GM23338 (cell line): ENCODE measurements around the gene SPARC. TPM values are rescaled to one million over a fixed set of nuclear protein-coding genes. Genes with fewer than 3 reads are reported as not detected.
A peak's percentile ranks its signal among the peaks of the same experiment; 100 is the strongest.

ENCODE experiments used
- ATAC-seq: fragments of 200-7000 bp; cut with Tn5 transposase; 3 replicates; pipeline ENCODE4 v1.9.1; 2020
- DNase-seq: peaks from one replicate; pipeline ENCODE4 v3.0.0-alpha.2; 2015; ENCODE audit warnings: low spot score
- H2AFZ ChIP-seq: fragments of 200-600 bp; sonication (generic); 2 replicates; pipeline ENCODE4 v1.8.0; 2016; ENCODE audit warnings: antibody characterized with exemption, mild to moderate bottlenecking, moderate library complexity
- H3F3A ChIP-seq: fragments of 200-600 bp; sonication (generic); replicated peaks from 2 replicates; pipeline ENCODE4 v1.8.0; 2017; ENCODE audit warnings: antibody characterized with exemption, mixed run types, low read depth
- H3K27ac ChIP-seq: fragments of 200-600 bp; sonication (generic); 2 replicates; pipeline ENCODE4 v1.6.1; 2016; ENCODE audit warnings: low read depth
- H3K27me3 ChIP-seq: fragments of 200-600 bp; sonication (generic); 2 replicates; pipeline ENCODE4 v1.8.0; 2016; ENCODE audit warnings: mild to moderate bottlenecking, mixed run types, moderate library complexity; ENCODE audit not compliant: insufficient read depth
- H3K36me3 ChIP-seq: fragments of 200-600 bp; sonication (generic); 2 replicates; pipeline ENCODE4 v1.8.0; 2016; ENCODE audit warnings: mild to moderate bottlenecking; ENCODE audit not compliant: insufficient read depth
- H3K4me1 ChIP-seq: fragments of 200-600 bp; sonication (generic); 2 replicates; pipeline ENCODE4 v1.8.0; 2016; ENCODE audit warnings: mild to moderate bottlenecking, moderate library complexity; ENCODE audit not compliant: insufficient read depth
- H3K4me2 ChIP-seq: fragments of 200-600 bp; sonication (generic); 2 replicates; pipeline ENCODE4 v1.7.1; 2017; ENCODE audit warnings: mixed run types
- H3K4me3 ChIP-seq: fragments of 200-600 bp; sonication (generic); 2 replicates; pipeline ENCODE4 v1.6.1; 2016; ENCODE audit warnings: mixed run types
- H3K79me2 ChIP-seq: fragments of 200-600 bp; sonication (generic); replicated peaks from 2 replicates; pipeline ENCODE4 v1.8.0; 2017; ENCODE audit warnings: mild to moderate bottlenecking; ENCODE audit not compliant: insufficient read depth
- H3K9me2 ChIP-seq: fragments of 200-600 bp; sonication (generic); 2 replicates; pipeline ENCODE4 v1.8.0; 2017; ENCODE audit not compliant: insufficient read depth
- H4K20me1 ChIP-seq: fragments of 200-600 bp; sonication (generic); replicated peaks from 2 replicates; pipeline ENCODE4 v1.8.0; 2017; ENCODE audit warnings: mild to moderate bottlenecking; ENCODE audit not compliant: insufficient read depth
- H3K27ac Mint-ChIP-seq: 2 replicates; pipeline ENCODE4 v1.8.0; 2020; ENCODE audit warnings: inconsistent platforms, mild to moderate bottlenecking, moderate library complexity, mixed read lengths
- H3K27me3 Mint-ChIP-seq: 3 replicates; pipeline ENCODE4 v1.8.0; 2022; ENCODE audit warnings: low read depth, mild to moderate bottlenecking, moderate library complexity, mixed read lengths, inconsistent platforms; ENCODE audit not compliant: insufficient read depth, poor library complexity
- H3K36me3 Mint-ChIP-seq: 3 replicates; pipeline ENCODE4 v1.8.0; 2021; ENCODE audit warnings: low read depth, mild to moderate bottlenecking, inconsistent platforms, moderate library complexity, mixed read lengths
- H3K4me1 Mint-ChIP-seq: 3 replicates; pipeline ENCODE4 v1.8.0; 2020; ENCODE audit warnings: mild to moderate bottlenecking, inconsistent platforms, mixed read lengths
- H3K4me3 Mint-ChIP-seq: 3 replicates; pipeline ENCODE4 v1.8.0; 2021; ENCODE audit warnings: moderate library complexity, mild to moderate bottlenecking, inconsistent platforms, mixed read lengths
- H3K9me3 Mint-ChIP-seq: 3 replicates; pipeline ENCODE4 v1.8.0; 2020; ENCODE audit warnings: moderate library complexity, mild to moderate bottlenecking, inconsistent platforms, mixed read lengths
- CREB1 ChIP-seq: fragments of 250-450 bp; sonication (Bioruptor Pico); IDR thresholded peaks from 2 replicates; pipeline ENCODE4 v1.5.0; 2020; ENCODE audit warnings: low read depth, mild to moderate bottlenecking, moderate library complexity
- CTCF ChIP-seq, 2 experiments: fragments of 200-600 bp in 1 of 2; sonication (generic) in 1 of 2; conservative IDR thresholded peaks; 2 replicates each; pipeline versions ENCODE4 v1.5.1 to v1.6.1; 2016 to 2017; ENCODE audit warnings: antibody characterized with exemption in 2 of 2, low read depth in 2 of 2, mild to moderate bottlenecking in 2 of 2, moderate library complexity in 1 of 2
- ETS1 ChIP-seq: IDR thresholded peaks from 2 replicates; pipeline ENCODE4 v1.6.1; 2016; ENCODE audit warnings: antibody characterized with exemption
- EZH2 ChIP-seq: fragments of 200-600 bp; sonication (generic); IDR thresholded peaks from one replicate; pipeline ENCODE4 v1.8.0; 2017; ENCODE audit warnings: antibody characterized with exemption, mild to moderate bottlenecking, low read depth; ENCODE audit not compliant: unreplicated experiment
- EZH2phosphoT487 ChIP-seq: fragments of 200-600 bp; sonication (generic); IDR thresholded peaks from one replicate; pipeline ENCODE4 v1.8.1; 2018; ENCODE audit warnings: antibody characterized with exemption; ENCODE audit not compliant: unreplicated experiment
- JUNB ChIP-seq: IDR thresholded peaks from one replicate; pipeline ENCODE4 v1.6.1; 2016; ENCODE audit warnings: antibody characterized with exemption; ENCODE audit not compliant: unreplicated experiment
- NANOG ChIP-seq: IDR thresholded peaks from 2 replicates; pipeline ENCODE4 v1.6.1; 2016; ENCODE audit warnings: antibody characterized with exemption, borderline replicate concordance
- POLR2AphosphoS5 ChIP-seq: IDR thresholded peaks from 2 replicates; pipeline ENCODE4 v1.6.1; 2016; ENCODE audit warnings: antibody characterized with exemption, low read depth
- REST ChIP-seq: IDR thresholded peaks from one replicate; pipeline ENCODE4 v1.6.1; 2018; ENCODE audit warnings: antibody characterized with exemption; ENCODE audit not compliant: unreplicated experiment
- STAT1 ChIP-seq: IDR thresholded peaks from one replicate; pipeline ENCODE4 v1.6.1; 2016; ENCODE audit warnings: antibody characterized with exemption; ENCODE audit not compliant: unreplicated experiment
- ZNF114 ChIP-seq: fragments of 250-450 bp; sonication (Bioruptor Pico); IDR thresholded peaks from 2 replicates; pipeline ENCODE4 v1.5.0; 2020; ENCODE audit warnings: mild to moderate bottlenecking, moderate library complexity
- ZNF331 ChIP-seq: fragments of 250-450 bp; sonication (Bioruptor Pico); IDR thresholded peaks from 2 replicates; pipeline ENCODE4 v1.5.0; 2020; ENCODE audit warnings: low read depth, mild to moderate bottlenecking, moderate library complexity
- ZNF462 ChIP-seq: fragments of 250-450 bp; sonication (Bioruptor Pico); IDR thresholded peaks from 2 replicates; pipeline ENCODE4 v1.5.0; 2020; ENCODE audit warnings: mild to moderate bottlenecking, moderate library complexity
- polyA plus RNA-seq: library from polyadenylated mRNA; unstranded; fragments of >200 nt; fragmentation: Nextera tagmentation; extraction: Ambion mirVana; gene quantifications from 2 replicates; pipeline ENCODE4 v1.2.1, GENCODE V29; 2016
- total RNA-seq: library from RNA; depleted of rRNA; stranded (reverse); fragments of >200 nt; shearing (Covaris generic); gene quantifications from 2 replicates; pipeline ENCODE4 v1.2.3, GENCODE V29; 2014

SPARC gene
- total and polyA plus RNA-seq, 2 experiments from 2014 or later: 218 to 225 TPM

GRCh38 chr5:151718153-151718552 is 31.4 kb upstream of the SPARC start:
- Histone ChIP-seq H3K4me1 (peaks cover 14% of the 10 kb centered on the region), H3K36me3 (no peaks in the 10 kb centered on the region), H3K4me2 (no peak overlapping the region), H3K4me3 (no peak overlapping the region), H3F3A (no peaks in the 10 kb centered on the region), H3K27me3 (no peaks in the 10 kb centered on the region), H4K20me1 (no peaks in the 10 kb centered on the region), H3K79me2 (no peaks in the 10 kb centered on the region), H2AFZ (peak overlapping the region; percentile 63), H3K9me2 (peaks cover 3% of the 10 kb centered on the region; the same call in 1 of the 2 replicates), H3K27ac (no peak overlapping the region)
- Mint-ChIP-seq H3K4me3 (no peak overlapping the region), H3K36me3 (peaks cover 5% of the 10 kb centered on the region), H3K27me3 (peaks cover 4% of the 10 kb centered on the region), H3K4me1 (peaks cover 11% of the 10 kb centered on the region), H3K27ac (no peak overlapping the region), H3K9me3 (peaks cover 15% of the 10 kb centered on the region)
- no peak for ATAC-seq
- no peak for TF ChIP-seq REST
- TF ChIP-seq POLR2AphosphoS5: no peak
- TF ChIP-seq NANOG: no peak
- TF ChIP-seq ZNF462 (CRISPR knock-in tag): no peak
- TF ChIP-seq EZH2phosphoT487: no peak
- no peak for TF ChIP-seq CTCF (conservative IDR thresholded peaks at IDR 0.05; ENCODE audit: low read depth in 2 of 2)
- TF ChIP-seq ZNF114 (CRISPR knock-in tag): no peak
- no peak for TF ChIP-seq STAT1
- no peak for TF ChIP-seq ETS1
- no peak for TF ChIP-seq EZH2
- no peak for TF ChIP-seq JUNB
- TF ChIP-seq ZNF331: no peak
- no peak for TF ChIP-seq CREB1 (CRISPR knock-in tag)
- no peak for DNase-seq
